Skeletal muscle satellite cell (primary cell): ENCODE measurements around the gene RABGGTA.
"Not testable (repeated sequence)": the region's sequence is repeated elsewhere in the genome, so short reads cannot be mapped to it uniquely, and the experiment has no call there.

Experiments
- H3K27me3 ChIP-seq: 2 replicates; pipeline ENCODE4 v1.7.0; 2013; ENCODE audit warnings: low read length; ENCODE audit not compliant: control insufficient read depth, insufficient read depth
- H3K36me3 ChIP-seq: 2 replicates; pipeline ENCODE4 v1.7.0; 2013; ENCODE audit warnings: mild to moderate bottlenecking, control low read depth, low read length; ENCODE audit not compliant: insufficient read depth
- H3K4me1 ChIP-seq: 2 replicates; pipeline ENCODE4 v1.7.0; 2013; ENCODE audit warnings: low read length; ENCODE audit not compliant: control insufficient read depth, insufficient read depth
- H3K4me2 ChIP-seq: 2 replicates; pipeline ENCODE4 v1.7.0; 2013; ENCODE audit warnings: mild to moderate bottlenecking, low read length
- H3K4me3 ChIP-seq: 2 replicates; pipeline ENCODE4 v1.7.0; 2013; ENCODE audit warnings: low read length
- H3K9ac ChIP-seq: 2 replicates; pipeline ENCODE4 v1.7.0; 2013; ENCODE audit warnings: mild to moderate bottlenecking, low read depth, low read length, moderate library complexity
- H3K9me3 ChIP-seq: replicated peaks from 2 replicates; pipeline ENCODE4 v1.7.0; 2013; ENCODE audit warnings: mild to moderate bottlenecking, control low read depth, low read length

Gene RABGGTA

DNA sequence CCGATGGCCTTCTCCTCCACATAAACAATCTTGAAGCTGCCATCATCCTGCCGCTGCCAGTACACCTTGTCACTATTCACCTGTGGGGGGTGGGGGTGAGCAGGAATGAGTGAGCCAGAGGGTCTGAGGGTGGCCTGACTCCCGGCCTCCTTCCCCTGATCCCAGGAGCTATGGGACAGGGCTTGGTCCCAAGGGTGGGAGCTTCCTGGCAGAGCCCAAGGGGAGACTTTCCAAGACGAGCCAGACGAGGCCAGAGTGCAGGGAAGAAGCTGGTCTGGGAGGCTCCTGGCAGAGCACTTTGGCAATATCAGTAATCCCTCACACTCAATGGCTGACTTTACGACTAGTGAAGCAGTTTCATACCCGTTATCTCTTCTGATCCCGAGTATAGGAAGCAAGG, 16.0 kb downstream of the RABGGTA start:
- H3K4me2 ChIP-seq, result no peak overlapping the region
- H3K9ac ChIP-seq, result no peak overlapping the region
- H3K9me3 ChIP-seq, result no peaks in the 10 kb centered on the region
- H3K27me3 ChIP-seq, result no peaks in the 10 kb centered on the region
- peaks cover 8% of the 10 kb centered on the region for H3K4me1 ChIP-seq
- no peak overlapping the region for H3K4me3 ChIP-seq
- H3K36me3 ChIP-seq, result no peaks in the 10 kb centered on the region

DNA sequence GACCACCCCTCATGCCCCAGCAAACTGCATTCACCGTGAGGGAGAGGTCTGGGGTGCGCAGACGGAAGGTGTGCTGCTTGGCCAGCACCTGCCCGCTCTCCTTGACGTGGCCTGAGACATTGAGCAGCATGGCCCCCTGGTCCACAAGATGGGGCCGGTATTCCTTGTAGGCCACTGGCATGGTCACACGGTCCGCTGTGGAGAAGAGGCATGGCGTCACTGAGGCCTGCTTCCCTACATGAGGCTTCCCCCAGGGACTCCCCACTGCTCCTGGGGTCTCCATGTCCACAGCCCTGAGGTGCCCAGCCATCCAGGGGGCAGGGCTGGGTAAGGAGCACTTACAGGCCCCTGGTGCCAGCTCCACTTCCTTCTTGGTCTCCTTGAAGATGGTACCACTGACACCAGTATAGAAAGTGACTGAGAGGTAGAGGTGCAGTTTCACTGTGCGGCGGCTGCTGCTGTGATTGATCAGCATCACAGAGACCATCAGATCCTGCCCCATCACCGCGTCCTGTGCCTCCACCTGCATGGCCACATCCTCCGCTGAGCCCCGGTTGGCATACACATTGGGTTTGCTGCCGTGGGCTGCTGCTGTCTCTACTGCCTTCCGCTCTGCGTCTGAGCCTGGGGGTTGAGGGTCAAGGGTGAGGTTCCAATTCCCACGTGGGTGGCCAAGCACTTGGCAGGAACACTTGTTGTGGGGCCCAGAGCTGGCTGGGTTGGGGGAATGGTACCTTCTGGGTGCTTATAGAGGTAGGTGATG, 16.6 kb downstream of the RABGGTA start:
- Histone ChIP-seq H3K4me3 (no peak overlapping the region), H3K9ac (no peak overlapping the region), H3K27me3 (no peaks in the 10 kb centered on the region), H3K4me2 (no peak overlapping the region), H3K9me3 (no peaks in the 10 kb centered on the region), H3K4me1 (peaks cover 8% of the 10 kb centered on the region), H3K36me3 (no peaks in the 10 kb centered on the region)

DNA sequence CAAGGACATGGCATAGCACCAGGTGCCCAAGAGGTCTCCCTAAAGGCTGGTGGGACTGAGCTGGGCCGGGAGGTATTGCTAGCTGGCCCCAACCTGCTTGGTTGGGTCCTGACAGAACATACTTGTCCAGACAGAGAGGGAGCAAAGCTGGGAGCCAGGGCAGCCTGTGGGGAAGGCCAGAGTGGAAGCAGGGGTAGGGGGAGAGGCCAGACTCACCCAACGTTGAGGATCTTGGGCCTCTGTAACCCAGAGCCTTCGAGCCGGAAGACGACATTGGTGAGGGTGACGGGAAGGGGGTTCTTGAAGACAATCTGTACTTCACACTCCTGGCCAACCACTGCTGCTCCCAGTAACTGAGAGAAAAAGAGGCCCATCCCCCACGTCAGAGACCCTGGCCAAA, 17.5 kb downstream of the RABGGTA start:
- Histone ChIP-seq H3K4me3 (no peak overlapping the region), H3K9ac (no peak overlapping the region), H3K4me1 (peaks cover 1% of the 10 kb centered on the region), H3K4me2 (no peak overlapping the region), H3K9me3 (no peaks in the 10 kb centered on the region), H3K27me3 (no peaks in the 10 kb centered on the region), H3K36me3 (no peaks in the 10 kb centered on the region)

DNA sequence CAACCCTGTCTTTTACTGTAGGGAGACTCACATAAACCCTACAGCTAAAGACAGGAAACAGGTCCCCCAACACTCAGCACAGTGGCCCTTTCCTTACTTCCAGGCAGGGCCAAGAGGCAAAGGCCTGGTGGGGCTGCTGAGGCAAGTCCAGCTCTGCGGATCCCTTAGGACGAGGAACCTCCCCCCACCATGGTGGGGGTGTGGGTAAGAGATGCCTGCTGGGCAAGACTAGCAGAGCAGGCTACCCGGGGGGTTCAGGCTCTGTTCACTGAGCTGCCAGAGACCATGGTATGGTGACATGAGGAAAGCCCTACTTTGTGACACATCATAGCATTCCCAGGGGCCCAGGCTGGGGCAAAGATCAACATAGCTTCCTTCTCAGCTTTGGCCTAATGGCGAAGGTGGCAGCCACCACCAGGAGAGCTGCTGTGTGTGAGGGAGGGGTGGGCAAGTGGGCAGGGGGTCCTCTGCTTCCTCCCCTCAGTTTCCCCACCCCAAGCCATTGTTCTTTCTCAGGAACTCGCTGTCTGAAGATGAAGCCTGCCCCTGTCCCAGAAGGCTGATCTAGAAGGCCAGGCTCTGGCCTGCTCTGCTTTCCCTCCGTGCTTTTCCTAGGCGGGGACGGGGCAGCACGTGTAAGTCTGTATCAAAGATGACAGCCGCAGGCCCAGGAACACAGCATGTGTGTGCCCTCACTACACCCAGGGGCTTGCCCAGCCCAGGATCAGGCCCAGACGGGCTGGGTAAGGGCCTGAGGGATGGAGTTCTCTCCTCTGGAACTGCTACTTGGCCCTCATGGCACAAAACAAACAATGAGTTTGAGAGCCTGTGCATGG, 18.9 kb downstream of the RABGGTA start:
- Histone ChIP-seq H3K4me1 (no peaks in the 10 kb centered on the region), H3K27me3 (no peaks in the 10 kb centered on the region), H3K9ac (no peak overlapping the region), H3K36me3 (no peaks in the 10 kb centered on the region), H3K9me3 (no peaks in the 10 kb centered on the region), H3K4me2 (no peak overlapping the region), H3K4me3 (no peak overlapping the region)

DNA sequence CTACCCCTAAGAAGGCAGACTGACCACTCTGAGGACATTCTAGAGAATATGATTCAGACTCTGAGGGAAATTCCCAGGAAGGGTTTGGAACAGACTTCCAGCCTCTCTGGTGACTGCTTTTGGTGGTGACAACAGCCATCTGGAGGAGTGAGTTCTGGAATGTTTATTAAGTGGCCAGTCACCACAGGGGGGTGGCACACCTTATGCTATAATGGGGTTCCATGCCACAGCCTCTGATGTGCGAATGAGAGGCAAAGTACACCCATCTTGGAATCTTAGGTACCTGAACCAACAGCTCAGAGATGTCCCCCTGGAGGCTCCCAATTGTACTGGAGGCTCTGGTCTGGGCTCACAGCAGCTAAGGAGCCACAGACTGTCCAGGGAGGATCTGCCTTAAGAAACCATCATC, 19.5 kb downstream of the RABGGTA start:
- Histone ChIP-seq H3K27me3 (no peaks in the 10 kb centered on the region), H3K9me3 (no peaks in the 10 kb centered on the region), H3K9ac (no peak overlapping the region), H3K4me3 (no peak overlapping the region), H3K4me2 (no peak overlapping the region), H3K4me1 (no peaks in the 10 kb centered on the region), H3K36me3 (no peaks in the 10 kb centered on the region)

DNA sequence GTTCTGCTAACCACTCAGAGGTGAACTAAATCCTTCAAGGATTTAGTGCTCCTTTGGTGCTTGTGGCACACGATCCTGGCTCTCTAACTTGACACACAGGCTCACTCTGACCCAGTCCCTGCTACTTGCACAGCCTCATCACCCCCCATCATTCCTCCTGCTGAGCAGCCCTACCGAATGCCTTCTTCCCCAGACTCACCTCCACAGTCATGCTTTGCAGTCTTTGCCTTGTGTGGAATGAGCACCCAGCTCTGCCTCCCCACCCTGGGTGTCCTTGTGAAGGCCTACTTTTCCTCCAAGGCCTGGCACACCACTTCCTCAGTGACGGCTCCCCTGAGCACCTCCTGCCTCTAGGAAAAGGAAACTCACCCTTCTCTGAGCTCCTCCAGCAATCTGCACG, 21.0 kb downstream of the RABGGTA start:
- Histone ChIP-seq H3K27me3 (no peaks in the 10 kb centered on the region), H3K9ac (no peak overlapping the region), H3K9me3 (no peaks in the 10 kb centered on the region), H3K4me3 (no peak overlapping the region), H3K4me1 (no peaks in the 10 kb centered on the region), H3K36me3 (no peaks in the 10 kb centered on the region), H3K4me2 (no peak overlapping the region)

DNA sequence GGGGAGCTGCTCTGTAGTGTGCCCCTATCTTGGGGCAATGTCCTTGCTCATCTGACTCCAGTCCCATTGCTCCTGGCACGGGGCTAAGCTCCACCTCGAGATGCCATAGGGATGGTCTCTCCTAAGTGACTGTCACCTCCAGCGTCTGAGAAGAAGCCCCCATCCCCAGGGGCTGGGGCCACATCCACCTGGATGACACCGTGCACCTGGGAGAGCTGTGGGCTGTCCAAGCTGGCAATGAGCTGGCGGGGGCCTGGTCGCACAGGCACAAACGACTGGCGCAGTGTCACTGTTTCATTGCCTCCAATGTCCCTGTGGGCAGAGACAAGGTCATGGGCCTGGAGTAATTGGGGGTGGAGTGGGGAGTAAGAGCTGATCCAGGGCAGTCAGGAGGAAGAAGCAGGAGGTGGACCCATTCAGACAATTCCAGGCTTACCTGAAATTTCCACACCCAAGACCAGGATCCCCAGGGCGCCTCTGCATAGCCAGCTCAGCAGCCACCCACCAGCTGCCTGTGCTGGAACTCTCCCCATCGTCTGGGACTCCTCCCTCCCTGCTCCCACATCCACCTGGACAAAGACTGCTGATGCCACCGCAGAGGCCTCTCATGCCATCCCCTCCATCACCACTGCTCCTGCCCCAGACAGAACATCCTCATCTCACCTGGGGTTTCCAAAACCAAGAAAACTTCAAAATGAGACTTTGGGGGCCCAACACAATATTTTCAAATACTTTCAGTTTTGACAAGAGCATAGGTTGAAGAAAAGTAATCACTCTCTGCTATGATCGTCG, 22.0 kb downstream of the RABGGTA start:
- Histone ChIP-seq H3K27me3 (no peaks in the 10 kb centered on the region), H3K9ac (no peak overlapping the region), H3K4me3 (no peak overlapping the region), H3K36me3 (no peaks in the 10 kb centered on the region), H3K4me2 (no peak overlapping the region), H3K4me1 (no peaks in the 10 kb centered on the region), H3K9me3 (no peaks in the 10 kb centered on the region)

DNA sequence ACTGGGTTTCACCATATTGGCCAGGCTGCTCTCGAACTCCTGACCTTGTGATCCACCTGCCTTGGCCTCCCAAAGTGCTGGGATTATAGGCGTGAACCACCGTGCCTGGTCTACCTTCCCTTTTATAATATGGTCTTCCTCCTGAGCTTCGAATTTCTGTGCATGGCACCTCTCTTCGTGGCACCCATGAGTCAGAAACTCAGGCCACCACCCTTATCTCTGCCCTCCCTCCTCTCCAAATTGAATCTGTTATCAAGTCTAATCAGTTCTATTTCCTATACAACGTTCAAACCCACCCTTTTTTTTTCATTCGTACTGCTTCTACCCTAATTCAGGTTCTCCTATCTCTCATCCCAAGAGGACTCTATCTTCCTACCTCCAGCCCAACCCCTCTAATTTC, 24.0 kb downstream of the RABGGTA start:
- H3K4me2 ChIP-seq, result no peak overlapping the region
- H3K27me3 ChIP-seq, result no peaks in the 10 kb centered on the region
- H3K4me3 ChIP-seq, result no peak overlapping the region
- no peak overlapping the region for H3K9ac ChIP-seq
- no peaks in the 10 kb centered on the region for H3K9me3 ChIP-seq
- H3K4me1 ChIP-seq, result peaks cover 8% of the 10 kb centered on the region
- H3K36me3 ChIP-seq, result no peaks in the 10 kb centered on the region

DNA sequence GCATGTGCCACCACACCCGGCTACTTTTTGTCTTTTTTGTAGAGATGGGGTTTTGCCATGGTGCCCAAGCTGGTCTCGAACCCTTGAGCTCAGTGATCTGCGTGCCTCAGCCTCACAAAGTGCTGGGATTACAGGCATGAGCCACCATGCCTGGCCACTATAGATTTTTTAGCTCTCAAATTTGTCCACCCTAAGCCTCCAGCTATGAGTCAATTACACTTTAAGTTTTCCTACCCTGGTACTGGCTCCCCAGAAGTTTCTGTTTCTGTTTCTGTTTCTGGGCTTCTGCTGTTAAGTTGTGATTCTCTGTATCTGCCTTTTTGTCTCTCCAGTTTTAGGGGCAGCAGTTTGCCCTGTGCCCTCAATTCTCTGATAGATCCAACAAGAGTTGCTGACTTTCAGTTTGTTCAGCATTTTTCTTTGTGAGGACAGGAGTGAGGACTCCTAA, 24.6 kb downstream of the RABGGTA start:
- H3K9ac ChIP-seq, result no peak overlapping the region

DNA sequence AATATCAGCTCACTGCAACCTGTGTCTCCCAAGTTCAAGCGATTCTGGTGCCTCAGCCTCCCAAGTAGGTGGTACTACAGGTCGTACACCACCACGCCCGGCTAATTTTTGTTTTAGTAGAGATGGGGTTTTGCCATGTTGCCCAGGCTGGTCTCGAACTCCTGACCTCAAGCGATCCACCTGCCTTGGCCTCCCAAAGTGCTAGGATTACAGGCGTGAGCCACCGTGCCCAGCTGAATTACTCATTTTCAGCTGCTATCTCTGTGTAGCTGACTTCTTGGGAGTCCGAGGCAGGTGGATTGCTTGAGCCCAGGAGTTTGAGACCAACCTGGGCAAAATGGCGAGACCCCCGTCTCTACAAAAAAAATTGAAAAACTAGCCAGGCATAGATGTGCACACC, 26.0 kb downstream of the RABGGTA start:
- H3K4me2 ChIP-seq, H3K9me3 ChIP-seq, H3K36me3 ChIP-seq, H3K27me3 ChIP-seq, H3K4me3 ChIP-seq, H3K9ac ChIP-seq: not testable (repeated sequence)
- peaks cover 20% of the 10 kb centered on the region for H3K4me1 ChIP-seq

More for the DNA sequence above, 24.6 kb downstream of the RABGGTA start:
- no peaks in the 10 kb centered on the region for H3K27me3 ChIP-seq
- H3K9me3 ChIP-seq, result no peaks in the 10 kb centered on the region
- H3K36me3 ChIP-seq, result no peaks in the 10 kb centered on the region
- H3K4me2 ChIP-seq, result no peak overlapping the region
- H3K4me3 ChIP-seq, result no peak overlapping the region
- H3K4me1 ChIP-seq, result peaks cover 8% of the 10 kb centered on the region

DNA sequence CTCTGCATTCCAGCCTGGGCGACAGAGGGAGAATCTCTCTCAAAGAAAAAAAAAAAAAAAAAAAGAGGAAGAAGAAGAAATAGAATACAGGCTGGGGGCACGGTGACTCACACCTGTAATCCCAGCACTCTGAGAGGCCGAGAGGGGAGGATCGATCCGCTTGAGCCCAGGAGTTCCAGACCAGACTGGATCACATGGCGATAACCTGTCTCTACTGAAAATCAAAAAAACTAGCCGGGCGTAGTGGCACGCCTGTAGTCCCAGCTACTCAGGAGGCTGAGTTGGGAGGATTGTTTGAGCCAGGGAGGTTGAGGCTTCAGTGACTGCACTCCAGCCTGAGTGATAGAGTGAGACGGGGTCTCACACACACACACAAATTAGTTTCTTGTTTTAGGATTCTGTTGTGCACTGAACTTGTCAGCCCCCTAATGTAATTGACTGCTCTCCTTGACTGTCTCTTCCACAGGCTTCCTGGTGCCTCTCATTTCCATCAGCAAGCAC, 28.0 kb downstream of the RABGGTA start:
- no peaks in the 10 kb centered on the region for H3K9me3 ChIP-seq
- H3K4me2 ChIP-seq, result peak overlapping the region; percentile 91
- H3K9ac ChIP-seq, result peak overlapping the region; percentile 92
- H3K4me1 ChIP-seq, result peaks cover 37% of the 10 kb centered on the region
- no peaks in the 10 kb centered on the region for H3K27me3 ChIP-seq
- peak overlapping the region; percentile 81 for H3K4me3 ChIP-seq
- H3K36me3 ChIP-seq, result peaks cover 28% of the 10 kb centered on the region
